Mesothelial cell of epicardium (in vitro differentiated cells): ENCODE measurements around the gene TMEM183A. TPM values are rescaled to one million over a fixed set of nuclear protein-coding genes. Genes with fewer than 3 reads are reported as not detected.

Source experiments
- DNase-seq, 2 experiments: peaks; one replicate each; pipeline ENCODE4 v3.0.0; 2021; ENCODE audit warnings: low spot score in 2 of 2; ENCODE audit not compliant: unreplicated experiment in 2 of 2
- H3K27ac Mint-ChIP-seq: 2 replicates; pipeline ENCODE4 v1.8.0; 2021; ENCODE audit warnings: mixed read lengths
- H3K27me3 Mint-ChIP-seq: 2 replicates; pipeline ENCODE4 v1.8.0; 2021; ENCODE audit warnings: low read depth, mixed read lengths
- H3K36me3 Mint-ChIP-seq: 2 replicates; pipeline ENCODE4 v1.8.0; 2021; ENCODE audit warnings: mixed read lengths
- H3K4me1 Mint-ChIP-seq: 2 replicates; pipeline ENCODE4 v1.8.0; 2021; ENCODE audit warnings: mixed read lengths
- H3K4me3 Mint-ChIP-seq: 2 replicates; pipeline ENCODE4 v1.8.0; 2021; ENCODE audit warnings: mild to moderate bottlenecking, moderate library complexity, mixed read lengths
- H3K9me3 Mint-ChIP-seq: 2 replicates; pipeline ENCODE4 v1.8.0; 2021; ENCODE audit warnings: mixed read lengths
- total RNA-seq: library from RNA; stranded (reverse); gene quantifications from 3 replicates; pipeline ENCODE4 v1.2.1, GENCODE V29; 2021
- TF ChIP-seq, protein P1 (sequence below): fragments of 200-600 bp; sonication (generic); IDR thresholded peaks from one replicate; pipeline ENCODE4 v1.5.0; 2021; ENCODE audit warnings: antibody characterized with exemption; ENCODE audit not compliant: unreplicated experiment

Gene TMEM183A
- total RNA-seq, 1 donor from 2014 or later, result 58.4 TPM

DNA sequence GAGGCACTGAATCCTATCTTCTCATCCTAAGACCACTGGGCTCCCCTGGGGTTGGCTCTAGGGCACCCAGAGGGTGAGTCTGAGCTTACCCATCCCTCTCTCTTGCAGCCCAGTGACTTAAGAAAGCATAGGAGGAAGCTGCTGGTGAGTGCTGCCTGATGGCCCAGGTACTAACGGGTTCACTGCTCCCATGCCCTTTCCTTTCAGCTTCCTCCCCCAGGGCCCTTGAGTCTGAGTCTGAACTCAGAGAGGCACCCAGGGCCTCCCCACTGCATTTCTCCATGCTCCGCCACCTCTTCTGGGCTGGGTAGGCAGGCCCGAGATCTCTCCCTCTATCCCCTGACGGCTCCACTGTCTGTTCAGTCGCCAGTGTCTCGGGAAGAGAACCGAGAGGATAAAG is 48.8 kb downstream of the TMEM183A start:
- Mint-ChIP-seq H3K4me1 (peaks cover 37% of the 10 kb centered on the region), H3K9me3 (no peaks in the 10 kb centered on the region), H3K4me3 (no peak overlapping the region), H3K27me3 (no peaks in the 10 kb centered on the region), H3K36me3 (peaks cover 16% of the 10 kb centered on the region), H3K27ac (no peak overlapping the region)
- no peak for DNase-seq
- TF ChIP-seq, protein P1, sequence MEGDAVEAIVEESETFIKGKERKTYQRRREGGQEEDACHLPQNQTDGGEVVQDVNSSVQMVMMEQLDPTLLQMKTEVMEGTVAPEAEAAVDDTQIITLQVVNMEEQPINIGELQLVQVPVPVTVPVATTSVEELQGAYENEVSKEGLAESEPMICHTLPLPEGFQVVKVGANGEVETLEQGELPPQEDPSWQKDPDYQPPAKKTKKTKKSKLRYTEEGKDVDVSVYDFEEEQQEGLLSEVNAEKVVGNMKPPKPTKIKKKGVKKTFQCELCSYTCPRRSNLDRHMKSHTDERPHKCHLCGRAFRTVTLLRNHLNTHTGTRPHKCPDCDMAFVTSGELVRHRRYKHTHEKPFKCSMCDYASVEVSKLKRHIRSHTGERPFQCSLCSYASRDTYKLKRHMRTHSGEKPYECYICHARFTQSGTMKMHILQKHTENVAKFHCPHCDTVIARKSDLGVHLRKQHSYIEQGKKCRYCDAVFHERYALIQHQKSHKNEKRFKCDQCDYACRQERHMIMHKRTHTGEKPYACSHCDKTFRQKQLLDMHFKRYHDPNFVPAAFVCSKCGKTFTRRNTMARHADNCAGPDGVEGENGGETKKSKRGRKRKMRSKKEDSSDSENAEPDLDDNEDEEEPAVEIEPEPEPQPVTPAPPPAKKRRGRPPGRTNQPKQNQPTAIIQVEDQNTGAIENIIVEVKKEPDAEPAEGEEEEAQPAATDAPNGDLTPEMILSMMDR, result no peak

GRCh38 chr1:203056516-203056915 is 49.3 kb downstream of the TMEM183A start:
- H3K36me3 Mint-ChIP-seq, result peaks cover 18% of the 10 kb centered on the region
- TF ChIP-seq, protein P1, result no peak
- H3K4me1 Mint-ChIP-seq, result peaks cover 34% of the 10 kb centered on the region
- no peak overlapping the region for H3K27ac Mint-ChIP-seq
- H3K27me3 Mint-ChIP-seq, result no peaks in the 10 kb centered on the region
- no peak for DNase-seq
- no peaks in the 10 kb centered on the region for H3K9me3 Mint-ChIP-seq
- H3K4me3 Mint-ChIP-seq, result no peak overlapping the region

- TF ChIP-seq, protein P1, result no peak
- Mint-ChIP-seq H3K27me3 (no peaks in the 10 kb centered on the region), H3K36me3 (peaks cover 18% of the 10 kb centered on the region), H3K9me3 (no peaks in the 10 kb centered on the region), H3K4me3 (no peak overlapping the region), H3K4me1 (peaks cover 21% of the 10 kb centered on the region), H3K27ac (peak overlapping the region; percentile 35)
- DNase-seq, result no peak
Observed at GRCh38 chr1:203057911-203058675, 50.9 kb downstream of the TMEM183A start.

- DNase-seq, result no peak
- H3K27ac Mint-ChIP-seq, result no peak overlapping the region
- TF ChIP-seq, protein P1, result no peak
- no peaks in the 10 kb centered on the region for H3K27me3 Mint-ChIP-seq
- no peak overlapping the region for H3K4me3 Mint-ChIP-seq
- H3K4me1 Mint-ChIP-seq, result peaks cover 21% of the 10 kb centered on the region
- peaks cover 18% of the 10 kb centered on the region for H3K36me3 Mint-ChIP-seq
- H3K9me3 Mint-ChIP-seq, result no peaks in the 10 kb centered on the region
Observed at GRCh38 chr1:203058676-203058935, 51.4 kb downstream of the TMEM183A start.

DNA sequence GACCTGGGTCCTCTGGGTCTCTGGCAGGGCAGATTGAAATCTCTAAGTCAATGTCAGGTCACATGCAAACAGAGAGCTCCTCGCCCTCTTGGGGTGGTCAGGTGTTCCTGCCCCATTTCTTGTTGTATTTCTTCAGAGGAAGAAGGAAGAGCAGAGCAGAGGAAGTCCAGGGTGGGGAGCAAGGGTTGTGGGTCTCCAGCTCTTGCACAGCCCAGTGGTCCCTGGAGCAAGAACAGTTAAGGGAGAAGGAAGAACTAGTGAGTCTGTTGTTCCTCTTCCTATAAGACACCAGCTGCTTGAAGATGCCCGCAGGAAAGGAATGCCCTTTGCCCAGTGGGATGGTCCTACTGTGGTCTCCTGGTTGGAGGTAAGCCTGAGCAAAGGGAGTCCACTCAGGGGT is 52.3 kb downstream of the TMEM183A start:
- no peak for DNase-seq
- no peak overlapping the region for H3K4me3 Mint-ChIP-seq
- H3K27me3 Mint-ChIP-seq, result no peaks in the 10 kb centered on the region

More for the DNA sequence above, 52.3 kb downstream of the TMEM183A start:
- Mint-ChIP-seq H3K36me3 (peaks cover 22% of the 10 kb centered on the region), H3K9me3 (no peaks in the 10 kb centered on the region), H3K4me1 (peaks cover 21% of the 10 kb centered on the region), H3K27ac (no peak overlapping the region)
- TF ChIP-seq, protein P1, result no peak
